ENCODE measurements around the gene NECAB3. TPM values are rescaled to one million over a fixed set of nuclear protein-coding genes. Genes with fewer than 3 reads are reported as not detected.

Gene NECAB3
- total and polyA plus RNA-seq, 2 of the 13 experiments (the other 11 are each of a cell fraction or from before 2014, with no cell fraction given), result 61.5 to 65.5 TPM

- TF ChIP-seq HOXA7 (CRISPR knock-in tag; IDR thresholded peaks at IDR 0.05) (no peak), ZNF644 (CRISPR knock-in tag; IDR thresholded peaks at IDR 0.05; ENCODE audit: low read depth) (no peak), GMEB1 (CRISPR knock-in tag; IDR thresholded peaks at IDR 0.05; ENCODE audit: borderline replicate concordance) (no peak), NR2F6 (IDR thresholded peaks at IDR 0.05) (0 out of 2 replicates have a peak, but pooled peaks have one; percentile 11), NR2F6 (CRISPR knock-in tag; IDR thresholded peaks at IDR 0.05) (no peak), STAT6 (CRISPR knock-in tag; IDR thresholded peaks at IDR 0.05; ENCODE audit: borderline replicate concordance) (no peak), ARHGAP35 (CRISPR knock-in tag; IDR thresholded peaks at IDR 0.05; ENCODE audit: borderline replicate concordance) (0 out of 2 replicates have a peak, but pooled peaks have one; percentile 43), RFX5 (IDR thresholded peaks at IDR 0.05; ENCODE audit: low read depth, low read length) (no peak), ZNF552 (CRISPR knock-in tag; IDR thresholded peaks at IDR 0.05; ENCODE audit: borderline replicate concordance) (no peak), ELF4 (CRISPR knock-in tag; IDR thresholded peaks at IDR 0.05; ENCODE audit: borderline replicate concordance) (no peak), RAD21 (CRISPR knock-in tag; IDR thresholded peaks at IDR 0.05) (no peak), ZIK1 (CRISPR knock-in tag; IDR thresholded peaks at IDR 0.05; ENCODE audit: borderline replicate concordance, low read depth) (peak; percentile 81; the same call in 1 of the 2 replicates), HMGA1 (CRISPR knock-in tag; conservative IDR thresholded peaks at IDR 0.05) (no peak), ZNF333 (CRISPR knock-in tag; IDR thresholded peaks at IDR 0.05; ENCODE audit: borderline replicate concordance) (peak; percentile 78; the same call in 1 of the 2 replicates), ZNF766 (CRISPR knock-in tag; IDR thresholded peaks at IDR 0.05; ENCODE audit: borderline replicate concordance) (no peak), ZNF883 (CRISPR knock-in tag; IDR thresholded peaks at IDR 0.05; ENCODE audit: not compliant biosample characterization) (peak; percentile 22)
- TF ChIP-seq, protein P1, sequence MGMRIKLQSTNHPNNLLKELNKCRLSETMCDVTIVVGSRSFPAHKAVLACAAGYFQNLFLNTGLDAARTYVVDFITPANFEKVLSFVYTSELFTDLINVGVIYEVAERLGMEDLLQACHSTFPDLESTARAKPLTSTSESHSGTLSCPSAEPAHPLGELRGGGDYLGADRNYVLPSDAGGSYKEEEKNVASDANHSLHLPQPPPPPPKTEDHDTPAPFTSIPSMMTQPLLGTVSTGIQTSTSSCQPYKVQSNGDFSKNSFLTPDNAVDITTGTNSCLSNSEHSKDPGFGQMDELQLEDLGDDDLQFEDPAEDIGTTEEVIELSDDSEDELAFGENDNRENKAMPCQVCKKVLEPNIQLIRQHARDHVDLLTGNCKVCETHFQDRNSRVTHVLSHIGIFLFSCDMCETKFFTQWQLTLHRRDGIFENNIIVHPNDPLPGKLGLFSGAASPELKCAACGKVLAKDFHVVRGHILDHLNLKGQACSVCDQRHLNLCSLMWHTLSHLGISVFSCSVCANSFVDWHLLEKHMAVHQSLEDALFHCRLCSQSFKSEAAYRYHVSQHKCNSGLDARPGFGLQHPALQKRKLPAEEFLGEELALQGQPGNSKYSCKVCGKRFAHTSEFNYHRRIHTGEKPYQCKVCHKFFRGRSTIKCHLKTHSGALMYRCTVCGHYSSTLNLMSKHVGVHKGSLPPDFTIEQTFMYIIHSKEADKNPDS (CRISPR knock-in tag; IDR thresholded peaks at IDR 0.05), result peak; percentile 83
- TF ChIP-seq, protein P2, sequence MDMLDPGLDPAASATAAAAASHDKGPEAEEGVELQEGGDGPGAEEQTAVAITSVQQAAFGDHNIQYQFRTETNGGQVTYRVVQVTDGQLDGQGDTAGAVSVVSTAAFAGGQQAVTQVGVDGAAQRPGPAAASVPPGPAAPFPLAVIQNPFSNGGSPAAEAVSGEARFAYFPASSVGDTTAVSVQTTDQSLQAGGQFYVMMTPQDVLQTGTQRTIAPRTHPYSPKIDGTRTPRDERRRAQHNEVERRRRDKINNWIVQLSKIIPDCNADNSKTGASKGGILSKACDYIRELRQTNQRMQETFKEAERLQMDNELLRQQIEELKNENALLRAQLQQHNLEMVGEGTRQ (IDR thresholded peaks at IDR 0.05; ENCODE audit: low read depth, low read length), result no peak
- TF ChIP-seq, protein P2 (CRISPR knock-in tag; IDR thresholded peaks at IDR 0.05; ENCODE audit: borderline replicate concordance), result no peak; the same call in 1 of the 2 replicates
Observed at GRCh38 chr20:33673410-33674293, 576 bp downstream of the NECAB3 start (continued).
